Measurements from ENCODE around the gene GRIA3.

The GRIA3 gene

DNA sequence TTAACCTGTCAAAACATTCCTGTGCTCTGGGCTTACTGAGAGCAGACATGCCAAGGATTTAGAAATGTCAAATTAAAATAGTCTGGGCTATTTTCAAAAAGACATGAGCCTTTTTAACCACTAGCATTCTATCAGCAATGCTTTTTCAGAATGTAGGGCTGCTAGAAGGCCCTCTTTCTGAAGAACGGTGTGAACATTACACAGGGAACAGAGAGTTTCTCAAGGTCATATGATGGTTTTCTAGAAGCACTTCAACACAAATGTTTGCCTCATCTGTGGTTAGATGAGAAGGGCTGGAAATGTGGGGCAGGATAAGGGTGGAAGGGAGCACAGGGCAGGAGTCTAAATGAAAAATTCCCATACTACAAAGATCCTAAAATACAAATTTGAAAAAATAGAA lies 39.3 kb downstream of the GRIA3 start:
- no peak for TF ChIP-seq CTCF (IDR thresholded peaks at IDR 0.05; ENCODE audit: low read length, missing control alignments)
- no peak overlapping the region for H3K4me3 ChIP-seq (replicated peaks; ENCODE audit: low read depth, low read length)
- no peak for DNase-seq (ENCODE audit: low read depth)

DNA sequence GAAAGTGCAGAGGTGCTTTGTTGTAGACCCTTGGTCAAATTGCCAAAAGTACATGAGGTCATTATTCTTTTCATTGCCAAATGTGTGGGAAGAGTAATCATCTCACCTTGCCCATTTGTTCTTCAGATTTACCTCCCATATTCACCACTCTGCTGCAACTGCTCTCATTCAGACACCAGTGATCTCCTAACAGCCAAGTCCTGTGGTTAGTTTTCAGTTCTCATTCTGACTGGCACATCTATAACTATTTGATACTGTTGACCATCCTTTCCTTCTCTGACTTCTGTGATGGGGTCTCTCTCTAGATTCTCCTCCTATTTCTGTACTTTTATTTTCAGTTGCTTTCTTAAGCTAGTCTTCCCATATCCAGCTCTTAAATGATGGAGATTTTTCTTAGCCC lies 39.8 kb downstream of the GRIA3 start:
- no peak overlapping the region for H3K4me3 ChIP-seq (replicated peaks; ENCODE audit: low read depth, low read length)
- no peak for TF ChIP-seq CTCF (IDR thresholded peaks at IDR 0.05; ENCODE audit: low read length, missing control alignments)
- no peak for DNase-seq (ENCODE audit: low read depth)

DNA sequence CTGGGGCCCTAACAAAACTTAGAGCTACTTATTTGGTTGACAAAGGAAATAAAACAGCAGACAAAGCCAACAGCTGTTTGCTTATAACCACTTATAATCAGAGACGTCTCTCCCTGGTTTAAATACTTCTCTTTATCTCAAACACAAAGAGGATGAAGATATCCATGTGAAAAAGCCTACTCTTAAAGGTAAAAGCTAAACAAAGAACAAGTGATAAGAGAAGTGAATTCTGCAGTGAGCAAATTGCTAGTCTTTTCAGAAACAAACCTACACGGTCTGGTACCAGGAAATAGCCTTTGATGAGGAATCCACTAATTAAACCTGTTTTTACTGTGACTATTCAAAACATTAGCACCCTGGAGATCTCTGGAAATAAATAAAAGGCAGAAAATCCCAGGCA lies 46.7 kb downstream of the GRIA3 start:
- TF ChIP-seq CTCF (IDR thresholded peaks at IDR 0.05; ENCODE audit: low read length, missing control alignments), result no peak
- no peak overlapping the region for H3K4me3 ChIP-seq (replicated peaks; ENCODE audit: low read depth, low read length)
- no peak for DNase-seq (ENCODE audit: low read depth)

- no peak for TF ChIP-seq CTCF (IDR thresholded peaks at IDR 0.05; ENCODE audit: low read length, missing control alignments)
- DNase-seq (ENCODE audit: low read depth), result no peak
- no peak overlapping the region for H3K4me3 ChIP-seq (replicated peaks; ENCODE audit: low read depth, low read length)
These were observed 52.8 kb downstream of the GRIA3 start for GRCh38 chrX:123236859-123237258.

- H3K4me3 ChIP-seq (replicated peaks; ENCODE audit: low read depth, low read length), result no peak overlapping the region
- DNase-seq (ENCODE audit: low read depth), result no peak
- TF ChIP-seq CTCF (IDR thresholded peaks at IDR 0.05; ENCODE audit: low read length, missing control alignments), result no peak
These were observed 53.2 kb downstream of the GRIA3 start for GRCh38 chrX:123237271-123237670.

- no peak for TF ChIP-seq CTCF (IDR thresholded peaks at IDR 0.05; ENCODE audit: low read length, missing control alignments)
- DNase-seq (ENCODE audit: low read depth), result no peak
- H3K4me3 ChIP-seq (replicated peaks; ENCODE audit: low read depth, low read length), result no peak overlapping the region
These were observed 70.4 kb downstream of the GRIA3 start for GRCh38 chrX:123254457-123254856.

- no peak for DNase-seq (ENCODE audit: low read depth)
- no peak for TF ChIP-seq CTCF (IDR thresholded peaks at IDR 0.05; ENCODE audit: low read length, missing control alignments)
These were observed 72.3 kb downstream of the GRIA3 start for GRCh38 chrX:123256378-123256777.

More at GRCh38 chrX:123256378-123256777, 72.3 kb downstream of the GRIA3 start:
- H3K4me3 ChIP-seq (replicated peaks; ENCODE audit: low read depth, low read length), result no peak overlapping the region
